IMR-90 (cell line): ENCODE results near the gene SCARB1. TPM values are rescaled to one million over a fixed set of nuclear protein-coding genes. Genes with fewer than 3 reads are reported as not detected.

Experiments
- ATAC-seq: fragments of 200-7000 bp; cut with Tn5 transposase; 2 replicates; pipeline ENCODE4 v1.9.1; 2020; ENCODE audit warnings: low read depth, mild to moderate bottlenecking, moderate library complexity
- BruUV-seq: library from RNA; stranded (reverse); fragments of 400-500 nt; replicated peaks from 2 replicates; lab custom pipeline; 2021; lab: Mats Ljungman, UMichigan
- CTCF ChIA-PET: fragments of 300-600 bp; formaldehyde crosslinking; extraction: SDS; loops from one replicate; lab custom pipeline; 2021; ENCODE audit warnings: antibody characterized with exemption; lab: Yijun Ruan, JAX
- POLR2A ChIA-PET: fragments of 300-600 bp; sonication (Branson Sonifier 250); formaldehyde crosslinking; loops from one replicate; lab custom pipeline; 2022; ENCODE audit warnings: antibody characterized with exemption; ENCODE audit not compliant: unreplicated experiment; lab: Charles Lee
- DNase-seq: peaks from one replicate; pipeline ENCODE4 v3.0.0; 2013
- H2AFZ ChIP-seq: replicated peaks from 2 replicates; pipeline ENCODE3; 2013; ENCODE audit warnings: low read length, mild to moderate bottlenecking; ENCODE audit not compliant: poor library complexity
- H2AK5ac ChIP-seq: 2 replicates; pipeline ENCODE4 v1.6.1; 2013; ENCODE audit warnings: low read depth, low read length, inconsistent platforms
- H2AK9ac ChIP-seq: replicated peaks from 2 replicates; pipeline ENCODE3; 2013; ENCODE audit warnings: mild to moderate bottlenecking, low read depth, low read length, moderate library complexity; ENCODE audit not compliant: poor library complexity
- H2BK120ac ChIP-seq: 2 replicates; pipeline ENCODE4 v1.6.1; 2013; ENCODE audit warnings: low read depth, low read length, inconsistent platforms
- H2BK15ac ChIP-seq: 3 replicates; pipeline ENCODE4 v1.6.1; 2013; ENCODE audit warnings: low read depth, low read length, inconsistent platforms
- H2BK20ac ChIP-seq: 2 replicates; pipeline ENCODE4 v1.6.1; 2013; ENCODE audit warnings: low read depth, mild to moderate bottlenecking, inconsistent platforms, low read length, moderate library complexity
- H2BK5ac ChIP-seq: 2 replicates; pipeline ENCODE4 v1.6.1; 2013; ENCODE audit warnings: mild to moderate bottlenecking, low read depth, low read length, inconsistent platforms; ENCODE audit not compliant: poor library complexity, severe bottlenecking
- H3K14ac ChIP-seq: replicated peaks from 2 replicates; pipeline ENCODE4 v1.6.1; 2013; ENCODE audit warnings: low read depth, low read length, inconsistent platforms
- H3K18ac ChIP-seq: 2 replicates; pipeline ENCODE4 v1.6.1; 2013; ENCODE audit warnings: low read depth, low read length, control low read depth
- H3K23ac ChIP-seq: 2 replicates; pipeline ENCODE4 v1.6.1; 2013; ENCODE audit warnings: low read depth, low read length, inconsistent platforms
- H3K27ac ChIP-seq: 2 replicates; pipeline ENCODE4 v1.5.1; 2013; ENCODE audit warnings: mild to moderate bottlenecking, control low read depth, low read length; ENCODE audit not compliant: insufficient read depth
- H3K27me3 ChIP-seq: 2 replicates; pipeline ENCODE4 v1.6.1; 2013; ENCODE audit warnings: low read length; ENCODE audit not compliant: control insufficient read depth, insufficient read depth
- H3K36me3 ChIP-seq: 2 replicates; pipeline ENCODE4 v1.6.1; 2013; ENCODE audit warnings: low read length, mixed read lengths; ENCODE audit not compliant: control insufficient read depth, insufficient read depth
- H3K4ac ChIP-seq: 2 replicates; pipeline ENCODE4 v1.6.1; 2013; ENCODE audit warnings: low read depth, low read length, inconsistent platforms
- H3K4me1 ChIP-seq: 2 replicates; pipeline ENCODE4 v1.6.1; 2013; ENCODE audit warnings: low read length, mixed read lengths; ENCODE audit not compliant: control insufficient read depth, insufficient read depth
- H3K4me2 ChIP-seq: 2 replicates; pipeline ENCODE4 v1.6.1; 2013; ENCODE audit warnings: low read depth, mild to moderate bottlenecking, control low read depth, low read length, moderate library complexity
- H3K4me3 ChIP-seq: 2 replicates; pipeline ENCODE4 v1.5.1; 2013; ENCODE audit warnings: low read depth, mild to moderate bottlenecking, control low read depth, low read length, moderate library complexity; ENCODE audit not compliant: insufficient read depth
- H3K56ac ChIP-seq: 2 replicates; pipeline ENCODE4 v1.6.1; 2013; ENCODE audit warnings: low read length, inconsistent platforms; ENCODE audit not compliant: insufficient read depth; ENCODE audit errors: extremely low read depth
- H3K79me1 ChIP-seq, 2 experiments: 2 replicates each; pipeline ENCODE4 v1.6.1; 2013; ENCODE audit warnings: low read length in 2 of 2, inconsistent platforms in 1 of 2, low read depth in 1 of 2
- H3K9ac ChIP-seq: 2 replicates; pipeline ENCODE4 v1.6.1; 2013; ENCODE audit warnings: low read depth, low read length, control low read depth
- H3K9me1 ChIP-seq: 2 replicates; pipeline ENCODE4 v1.6.1; 2013; ENCODE audit warnings: low read length, inconsistent platforms; ENCODE audit not compliant: insufficient read depth
- H3K9me3 ChIP-seq: 2 replicates; pipeline ENCODE4 v1.6.1; 2013; ENCODE audit warnings: low read length; ENCODE audit not compliant: control insufficient read depth, insufficient read depth
- H4K20me1 ChIP-seq: 2 replicates; pipeline ENCODE4 v1.6.1; 2013; ENCODE audit warnings: low read length, inconsistent platforms; ENCODE audit not compliant: insufficient read depth
- H4K5ac ChIP-seq: 2 replicates; pipeline ENCODE4 v1.6.1; 2013; ENCODE audit warnings: mild to moderate bottlenecking, low read depth, low read length, control low read depth
- H4K8ac ChIP-seq, 2 experiments: 2 replicates each; pipeline ENCODE4 v1.6.1; 2013; ENCODE audit warnings: low read depth in 2 of 2, low read length in 2 of 2, control low read depth in 1 of 2, inconsistent platforms in 1 of 2
- H4K91ac ChIP-seq: 2 replicates; pipeline ENCODE4 v1.6.1; 2013; ENCODE audit warnings: low read depth, low read length, inconsistent platforms; ENCODE audit not compliant: insufficient read depth
- MAZ ChIP-seq: IDR thresholded peaks from 2 replicates; pipeline ENCODE4 v1.6.1; 2012; ENCODE audit warnings: low read depth, mild to moderate bottlenecking, low read length, improper control_type of control experiment, moderate library complexity, borderline replicate concordance
- POLR2A ChIP-seq: IDR thresholded peaks from 2 replicates; pipeline ENCODE4 v1.6.1; 2012; ENCODE audit warnings: mild to moderate bottlenecking, low read depth, low read length
- RCOR1 ChIP-seq: IDR thresholded peaks from 2 replicates; pipeline ENCODE4 v1.6.1; 2012; ENCODE audit warnings: mild to moderate bottlenecking, low read length, improper control_type of control experiment; ENCODE audit not compliant: insufficient replicate concordance
- WGBS, 2 experiments: methylation state at CpG; one replicate each; pipeline versions ENCODE4 v1.1.5 to v1.1.7; 2013; ENCODE audit warnings: missing lambda C conversion rate in 2 of 2; ENCODE audit not compliant: insufficient read length in 1 of 2; ENCODE audit errors: extremely low coverage in 2 of 2; 5-methylcytosine and 5-hydroxymethylcytosine counted together
- dilution Hi-C: fragments of 300-500 bp; cut with HindIII; formaldehyde crosslinking; loops from one replicate; pipeline ENCODE4 v1.14.3; 2018; ENCODE audit warnings: low sequenced_read_pairs; ENCODE audit not compliant: unreplicated experiment
- in situ Hi-C: fragments of 300-500 bp; cut with MboI; formaldehyde crosslinking; loops from 3 replicates; pipeline ENCODE4 v1.14.3; 2019; ENCODE audit warnings: low sequenced_read_pairs, inconsistent platforms, mixed read lengths
- intact Hi-C: fragments of 100-400 bp; cut with micrococcal nuclease; formaldehyde crosslinking; loops from 2 replicates; pipeline ENCODE4 v1.10.0; 2022
- polyA plus RNA-seq, 3 experiments: library from polyadenylated mRNA; depleted of rRNA; stranded (reverse); fragments of >200 nt; gene quantifications; 2 replicates each; pipeline ENCODE4 v1.2.3, GENCODE V29; 2012; ENCODE audit warnings: low replicate concordance in 1 of 3
- total RNA-seq: library from RNA; depleted of rRNA; stranded (reverse); fragments of >200 nt; gene quantifications from 2 replicates; pipeline ENCODE4 v1.2.3, GENCODE V29; 2012
- TF ChIP-seq, protein P1 (sequence below): fragments of 150-350 bp; IDR thresholded peaks from 2 replicates; pipeline ENCODE4 v1.6.1; 2016; ENCODE audit warnings: low read depth, mild to moderate bottlenecking, low read length, moderate library complexity, borderline replicate concordance
- TF ChIP-seq, protein P2 (sequence below): conservative IDR thresholded peaks from 2 replicates; pipeline ENCODE4 v1.5.1; 2012; ENCODE audit warnings: mild to moderate bottlenecking, low read depth, low read length, improper control_type of control experiment
- TF ChIP-seq, protein P3 (sequence below): fragments of 150-350 bp; IDR thresholded peaks from 2 replicates; pipeline ENCODE4 v1.6.1; 2017; ENCODE audit warnings: mild to moderate bottlenecking, antibody characterized with exemption, low read length, low read depth

Gene SCARB1
- total and polyA plus RNA-seq, 2 of the 4 experiments (the other 2 are of a cell fraction), result 3.0 to 24.8 TPM

DNA sequence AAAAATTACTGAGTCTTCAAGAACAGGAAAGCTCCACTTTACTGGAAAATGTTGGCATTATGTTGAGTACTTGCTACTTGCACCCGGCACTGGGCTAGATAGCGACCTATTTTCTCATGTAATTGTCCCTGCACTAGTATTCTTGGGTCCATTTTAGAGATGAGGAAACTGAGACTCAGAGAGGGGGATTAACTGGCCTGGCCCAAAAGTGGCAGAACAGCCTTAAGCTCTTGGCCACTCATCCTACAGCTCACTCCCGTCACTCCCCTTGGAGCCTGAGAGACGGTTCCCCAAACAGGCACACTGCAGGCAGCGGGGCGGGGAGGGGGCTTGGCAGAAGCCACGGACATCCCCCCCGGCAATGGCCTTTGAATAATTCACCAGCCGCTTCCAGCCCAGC, 113.9 kb downstream of the SCARB1 start:
- Histone ChIP-seq H4K8ac (no peak overlapping the region), H3K9me3 (peaks cover 7% of the 10 kb centered on the region), H3K4ac (no peak overlapping the region), H3K56ac (no peak overlapping the region), H3K23ac (no peak overlapping the region), H3K4me1 (peaks cover 20% of the 10 kb centered on the region), H3K18ac (no peak overlapping the region), H2BK15ac (no peak overlapping the region), H3K27me3 (no peaks in the 10 kb centered on the region), H4K20me1 (no peaks in the 10 kb centered on the region), H2AFZ (no peak overlapping the region), H2BK5ac (no peak overlapping the region), H3K9me1 (peaks cover 9% of the 10 kb centered on the region), H3K36me3 (no peaks in the 10 kb centered on the region), H3K9ac (no peak overlapping the region), H3K79me1 (no peaks in the 10 kb centered on the region), H3K4me2 (no peak overlapping the region), H2BK120ac (no peak overlapping the region), H4K91ac (no peak overlapping the region), H3K27ac (no peak overlapping the region), H2BK20ac (no peak overlapping the region), H3K4me3 (no peak overlapping the region), H3K14ac (no peak overlapping the region), H2AK5ac (no peak overlapping the region), H2AK9ac (no peak overlapping the region), H4K5ac (no peak overlapping the region)
- no peak for ATAC-seq
- in situ Hi-C loops (no loop called here), intact Hi-C loops (loop anchor here (5.0 kb wide), 3 partner anchors 182 to 382 kb away; partner anchors contain the start of gene NCOR2), dilution Hi-C loops (no loop called here)
- ChIA-PET CTCF (interaction anchor here (0.9 kb wide), 1 partner anchor 16 kb away, joined by 4 read pairs; no protein-coding TSS in a partner anchor), POLR2A (no interaction called here)
- 84% methylated on average over 6 of the region's 9 CpGs; no CpG with 5 or more reads in 1 of the 2 experiments for WGBS, 2 experiments
- TF ChIP-seq, protein P1, sequence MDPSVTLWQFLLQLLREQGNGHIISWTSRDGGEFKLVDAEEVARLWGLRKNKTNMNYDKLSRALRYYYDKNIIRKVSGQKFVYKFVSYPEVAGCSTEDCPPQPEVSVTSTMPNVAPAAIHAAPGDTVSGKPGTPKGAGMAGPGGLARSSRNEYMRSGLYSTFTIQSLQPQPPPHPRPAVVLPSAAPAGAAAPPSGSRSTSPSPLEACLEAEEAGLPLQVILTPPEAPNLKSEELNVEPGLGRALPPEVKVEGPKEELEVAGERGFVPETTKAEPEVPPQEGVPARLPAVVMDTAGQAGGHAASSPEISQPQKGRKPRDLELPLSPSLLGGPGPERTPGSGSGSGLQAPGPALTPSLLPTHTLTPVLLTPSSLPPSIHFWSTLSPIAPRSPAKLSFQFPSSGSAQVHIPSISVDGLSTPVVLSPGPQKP, result no peak
- no peak for TF ChIP-seq POLR2A
- TF ChIP-seq, protein P2, sequence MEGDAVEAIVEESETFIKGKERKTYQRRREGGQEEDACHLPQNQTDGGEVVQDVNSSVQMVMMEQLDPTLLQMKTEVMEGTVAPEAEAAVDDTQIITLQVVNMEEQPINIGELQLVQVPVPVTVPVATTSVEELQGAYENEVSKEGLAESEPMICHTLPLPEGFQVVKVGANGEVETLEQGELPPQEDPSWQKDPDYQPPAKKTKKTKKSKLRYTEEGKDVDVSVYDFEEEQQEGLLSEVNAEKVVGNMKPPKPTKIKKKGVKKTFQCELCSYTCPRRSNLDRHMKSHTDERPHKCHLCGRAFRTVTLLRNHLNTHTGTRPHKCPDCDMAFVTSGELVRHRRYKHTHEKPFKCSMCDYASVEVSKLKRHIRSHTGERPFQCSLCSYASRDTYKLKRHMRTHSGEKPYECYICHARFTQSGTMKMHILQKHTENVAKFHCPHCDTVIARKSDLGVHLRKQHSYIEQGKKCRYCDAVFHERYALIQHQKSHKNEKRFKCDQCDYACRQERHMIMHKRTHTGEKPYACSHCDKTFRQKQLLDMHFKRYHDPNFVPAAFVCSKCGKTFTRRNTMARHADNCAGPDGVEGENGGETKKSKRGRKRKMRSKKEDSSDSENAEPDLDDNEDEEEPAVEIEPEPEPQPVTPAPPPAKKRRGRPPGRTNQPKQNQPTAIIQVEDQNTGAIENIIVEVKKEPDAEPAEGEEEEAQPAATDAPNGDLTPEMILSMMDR, result no peak
- TF ChIP-seq RCOR1, result no peak
- TF ChIP-seq MAZ, result no peak
- TF ChIP-seq, protein P3, sequence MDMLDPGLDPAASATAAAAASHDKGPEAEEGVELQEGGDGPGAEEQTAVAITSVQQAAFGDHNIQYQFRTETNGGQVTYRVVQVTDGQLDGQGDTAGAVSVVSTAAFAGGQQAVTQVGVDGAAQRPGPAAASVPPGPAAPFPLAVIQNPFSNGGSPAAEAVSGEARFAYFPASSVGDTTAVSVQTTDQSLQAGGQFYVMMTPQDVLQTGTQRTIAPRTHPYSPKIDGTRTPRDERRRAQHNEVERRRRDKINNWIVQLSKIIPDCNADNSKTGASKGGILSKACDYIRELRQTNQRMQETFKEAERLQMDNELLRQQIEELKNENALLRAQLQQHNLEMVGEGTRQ, result no peak
- BruUV-seq, result no TSS peak
- DNase-seq, result no peak
